Measurements from ENCODE around the gene KIAA2012. TPM values are rescaled to one million over a fixed set of nuclear protein-coding genes. Genes with fewer than 3 reads are reported as not detected.

KIAA2012 gene
- total and polyA plus RNA-seq, 2 of the 8 experiments (the other 6 are each of a cell fraction or from before 2014, with no cell fraction given) = not detected

DNA sequence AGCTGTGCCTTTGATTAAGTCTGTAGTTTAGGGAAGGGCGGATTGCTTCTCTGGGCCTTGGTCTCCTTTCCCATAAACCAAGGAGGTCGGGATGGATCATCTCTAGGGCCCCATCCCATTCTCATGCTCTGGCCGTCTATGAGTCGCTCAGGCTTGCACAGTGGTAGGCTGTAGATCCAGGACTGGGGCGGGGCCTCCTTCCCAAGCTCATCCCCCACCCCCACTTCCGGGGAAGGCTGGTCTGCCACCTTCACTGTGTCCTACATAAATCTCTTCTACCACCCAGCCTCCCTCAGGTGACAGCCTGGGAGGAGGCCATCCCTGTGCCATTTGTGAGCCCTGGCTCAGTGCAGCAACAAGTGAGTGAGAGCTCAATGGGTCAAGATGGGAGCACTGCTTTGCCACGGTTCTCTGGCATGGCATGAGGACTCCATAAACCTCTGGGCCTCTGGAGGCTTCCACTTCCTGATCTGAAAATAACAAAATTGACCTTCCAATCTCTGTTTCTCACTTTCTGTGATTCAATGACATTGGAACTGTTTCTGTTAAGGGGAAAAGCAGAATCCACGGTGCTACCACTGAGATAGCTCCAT lies 96.9 kb downstream of the KIAA2012 start:
- Histone ChIP-seq H3K23me2 (ENCODE audit: low read depth, low read length) (peaks cover 5% of the 10 kb centered on the region; the same call in 1 of the 2 replicates), H3K9me3 (ENCODE audit: insufficient read depth in 2 of 2, low read depth in 1 of 2, low read length in 1 of 2) (no peaks in the 10 kb centered on the region), H2BK20ac (ENCODE audit: low read length) (no peak overlapping the region), H3K79me1 (ENCODE audit: low read depth, low read length) (no peaks in the 10 kb centered on the region), H3K9ac (replicated peaks in 1 of 4; ENCODE audit: extremely low read depth in 1 of 4, low read depth in 3 of 4, low read length in 3 of 4) (no peak overlapping the region), H4K91ac (replicated peaks; ENCODE audit: insufficient read length, low read length) (no peak overlapping the region), H3K14ac (ENCODE audit: insufficient read length) (no peak overlapping the region), H3K23ac (ENCODE audit: insufficient read length) (no peak overlapping the region), H2AFZ (ENCODE audit: low read length) (no peak overlapping the region), H3K36me3 (ENCODE audit: control insufficient read depth in 2 of 4, insufficient read depth in 4 of 4, low read length in 3 of 4) (no peaks in the 10 kb centered on the region), H3K27ac (ENCODE audit: low read depth, low read length) (no peak overlapping the region), H2BK120ac (replicated peaks; ENCODE audit: low read depth, low read length) (no peak overlapping the region), H3K4me3 (ENCODE audit: extremely low read depth in 1 of 4, insufficient read depth in 2 of 4, low read depth in 3 of 4, low read length in 4 of 4) (no peak overlapping the region), H3K4ac (replicated peaks; ENCODE audit: insufficient read length, low read depth, low read length) (no peak overlapping the region), H4K20me1 (replicated peaks in 1 of 2; ENCODE audit: control insufficient read depth in 1 of 2, insufficient read depth in 2 of 2, low read length in 2 of 2) (no peaks in the 10 kb centered on the region), H3K18ac (ENCODE audit: extremely low read depth, low read length) (no peak overlapping the region), H3K79me2 (ENCODE audit: control insufficient read depth in 1 of 2, insufficient read depth in 2 of 2, low read length in 2 of 2) (no peaks in the 10 kb centered on the region), H3K4me1 (replicated peaks in 1 of 4; ENCODE audit: control insufficient read depth in 3 of 4, insufficient read depth in 4 of 4, low read length in 3 of 4) (peaks cover 0 to 7% (median 1%) of the 10 kb centered on the region in 4 experiments; a peak in 2 of 7 replicates), H2BK12ac (ENCODE audit: low read depth, low read length) (no peak overlapping the region), H4K5ac (ENCODE audit: insufficient read length, low read depth, low read length) (no peak overlapping the region), H3K56ac (replicated peaks; ENCODE audit: insufficient read length, low read depth, low read length) (no peak overlapping the region), H2BK15ac (ENCODE audit: low read length) (no peak overlapping the region), H2BK5ac (ENCODE audit: low read depth, low read length) (no peak overlapping the region), H4K8ac (ENCODE audit: extremely low read depth, insufficient read depth, low read length) (no peak overlapping the region), H3K4me2 (ENCODE audit: insufficient read depth in 1 of 2, low read depth in 2 of 2, low read length in 2 of 2) (no peak overlapping the region), H2AK5ac (ENCODE audit: low read depth, low read length) (no peak overlapping the region), H3K27me3 (replicated peaks in 1 of 4; ENCODE audit: control insufficient read depth in 3 of 4, extremely low read depth in 1 of 4, insufficient read depth in 3 of 4, low read length in 3 of 4) (peaks cover 2 to 19% (median 14%) of the 10 kb centered on the region in 4 experiments; a peak in 5 of 7 replicates)
- WGBS, 2 experiments (ENCODE audit: extremely low coverage in 1 of 2, insufficient coverage in 1 of 2, insufficient read length in 1 of 2, insufficient replicate concordance in 2 of 2, low coverage in 1 of 2, low lambda C conversion rate in 2 of 2, missing lambda C conversion rate in 1 of 2) = 93% methylated on average over 8 of the region's 8 CpGs; no CpG with 5 or more reads in 1 of the 2 experiments
- ChIA-PET POLR2A (ENCODE audit: partially characterized antibody) (interaction anchor here (1.2 to 1.4 kb wide), 2 partner anchors 9 to 389 kb away, joined by 3 read pairs; partner anchors contain the start of gene ALS2), CTCF (ENCODE audit: partially characterized antibody) (interaction anchor here (0.6 to 4.3 kb wide), 9 partner anchors 9 to 375 kb away, joined by 3 to 22 read pairs (median 5); partner anchors contain the start of gene KIAA2012)
- DNase-seq (ENCODE audit: low read depth in 1 of 2, low spot score in 2 of 2) (no peak), FAIRE-seq (no peak)
- no peak for TF ChIP-seq CBX8 (IDR thresholded peaks at IDR 0.05; ENCODE audit: borderline replicate concordance, low read depth, low read length)
- TF ChIP-seq TCF12 (IDR thresholded peaks at IDR 0.05; ENCODE audit: low read depth, low read length) = no peak
- no peak for TF ChIP-seq SIX5 (IDR thresholded peaks at IDR 0.05; ENCODE audit: low read depth, low read length)
- TF ChIP-seq RFX5 (IDR thresholded peaks at IDR 0.05; ENCODE audit: borderline replicate concordance, low read depth, low read length) = no peak
- TF ChIP-seq RNF2 (IDR thresholded peaks at IDR 0.05; ENCODE audit: borderline replicate concordance, low read depth, low read length, missing control alignments, poor library complexity, severe bottlenecking) = no peak
- TF ChIP-seq TAF7 (optimal IDR thresholded peaks at IDR 0.05; ENCODE audit: borderline replicate concordance, low read depth, low read length) = no peak
- no peak for TF ChIP-seq PHF8 (conservative IDR thresholded peaks at IDR 0.05; ENCODE audit: low read depth, low read length)
- TF ChIP-seq, protein P1, sequence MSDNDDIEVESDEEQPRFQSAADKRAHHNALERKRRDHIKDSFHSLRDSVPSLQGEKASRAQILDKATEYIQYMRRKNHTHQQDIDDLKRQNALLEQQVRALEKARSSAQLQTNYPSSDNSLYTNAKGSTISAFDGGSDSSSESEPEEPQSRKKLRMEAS (IDR thresholded peaks at IDR 0.05) = no peak
- no peak for TF ChIP-seq MAFK (IDR thresholded peaks at IDR 0.05; ENCODE audit: low read depth, low read length)
- no peak for TF ChIP-seq CEBPB (IDR thresholded peaks at IDR 0.05; ENCODE audit: low read depth, low read length)

Data from H1 (cell line).